CD14-positive monocyte (primary cell): ENCODE data around the gene IFI27. TPM values are rescaled to one million over a fixed set of nuclear protein-coding genes. Genes with fewer than 3 reads are reported as not detected.
A peak's percentile ranks its signal among the peaks of the same experiment; 100 is the strongest.

Experiments
- DNase-seq, 3 donors: peaks; one replicate each; pipeline ENCODE4 v3.0.0-alpha.2; 2011 to 2022
- H2AFZ ChIP-seq: 2 replicates; pipeline ENCODE4 v1.6.0; 2012; ENCODE audit warnings: mild to moderate bottlenecking, low read depth, low read length, inconsistent platforms; ENCODE audit not compliant: insufficient read depth, poor library complexity, severe bottlenecking
- H3K27ac ChIP-seq, 2 donors: 1 replicate in 1 of 2; 2 replicates in 1 of 2; pipeline ENCODE4 v1.5.1; 2012 to 2013; ENCODE audit warnings: low read length in 2 of 2, control low read depth in 1 of 2, inconsistent platforms in 1 of 2, low read depth in 1 of 2, mild to moderate bottlenecking in 1 of 2
- H3K27me3 ChIP-seq, 2 donors: one replicate each; pipeline versions ENCODE4 v1.6.0 to v1.6.1; 2011 to 2013; ENCODE audit warnings: low read length in 2 of 2; ENCODE audit not compliant: control insufficient read depth in 2 of 2, insufficient read depth in 2 of 2
- H3K36me3 ChIP-seq, 2 donors: replicated peaks in 1 of 2; 1 replicate in 1 of 2; 2 replicates in 1 of 2; pipeline versions ENCODE4 v1.5.1 to v1.6.1; 2012 to 2013; ENCODE audit warnings: low read length in 2 of 2, control low read depth in 1 of 2, inconsistent platforms in 1 of 2, mild to moderate bottlenecking in 1 of 2; ENCODE audit not compliant: insufficient read depth in 2 of 2, control insufficient read depth in 1 of 2
- H3K4me1 ChIP-seq, 2 donors: 1 replicate in 1 of 2; 2 replicates in 1 of 2; pipeline versions ENCODE4 v1.5.1 to v1.6.1; 2012 to 2013; ENCODE audit warnings: low read length in 2 of 2, control low read depth in 1 of 2, inconsistent platforms in 1 of 2, mild to moderate bottlenecking in 1 of 2, moderate library complexity in 1 of 2; ENCODE audit not compliant: insufficient read depth in 2 of 2, control insufficient read depth in 1 of 2
- H3K4me2 ChIP-seq: replicated peaks from 2 replicates; pipeline ENCODE3; 2012; ENCODE audit warnings: low read length, moderate library complexity, mild to moderate bottlenecking; ENCODE audit not compliant: poor library complexity, severe bottlenecking; ENCODE audit errors: extremely low read depth
- H3K4me3 ChIP-seq, 3 experiments: fragments of 200-600 bp in 1 of 3; sonication (generic) in 1 of 3; replicated peaks in 1 of 3; 1 replicate in 2 of 3; 2 replicates in 1 of 3; pipeline ENCODE4 v1.5.1; 2011 to 2013; ENCODE audit warnings: low read length in 3 of 3, mild to moderate bottlenecking in 3 of 3, control low read depth in 2 of 3, low read depth in 2 of 3, inconsistent platforms in 1 of 3, moderate library complexity in 1 of 3
- H3K79me2 ChIP-seq: 2 replicates; pipeline ENCODE4 v1.6.0; 2012; ENCODE audit warnings: mild to moderate bottlenecking, control low read depth, inconsistent platforms, low read length, moderate library complexity; ENCODE audit not compliant: insufficient read depth
- H3K9ac ChIP-seq: 2 replicates; pipeline ENCODE4 v1.6.0; 2017; ENCODE audit warnings: low read length, mild to moderate bottlenecking; ENCODE audit not compliant: insufficient read depth, poor library complexity, severe bottlenecking
- H3K9me3 ChIP-seq, 2 donors: replicated peaks in 1 of 2; 1 replicate in 1 of 2; 2 replicates in 1 of 2; pipeline versions ENCODE4 v1.5.1 to v1.6.1; 2012 to 2013; ENCODE audit warnings: low read length in 2 of 2, control low read depth in 1 of 2; ENCODE audit not compliant: control insufficient read depth in 1 of 2, insufficient read depth in 1 of 2
- H4K20me1 ChIP-seq: 2 replicates; pipeline ENCODE4 v1.6.0; 2012; ENCODE audit warnings: mild to moderate bottlenecking, low read length, control low read depth, moderate library complexity; ENCODE audit not compliant: insufficient read depth
- H3K27ac Mint-ChIP-seq, 7 donors: one replicate each; pipeline ENCODE4 v1.8.0; 2020; ENCODE audit warnings: mild to moderate bottlenecking in 7 of 7, mixed read lengths in 7 of 7, moderate library complexity in 6 of 7, inconsistent platforms in 2 of 7
- H3K27me3 Mint-ChIP-seq, 3 donors: one replicate each; pipeline ENCODE4 v1.8.0; 2021 to 2022; ENCODE audit warnings: low read depth in 3 of 3, mild to moderate bottlenecking in 3 of 3, mixed read lengths in 3 of 3, moderate library complexity in 3 of 3, inconsistent platforms in 1 of 3
- H3K36me3 Mint-ChIP-seq, 2 donors: one replicate each; pipeline ENCODE4 v1.8.0; 2020; ENCODE audit warnings: mixed read lengths in 2 of 2, inconsistent platforms in 1 of 2, mild to moderate bottlenecking in 1 of 2
- H3K4me1 Mint-ChIP-seq: one replicate; pipeline ENCODE4 v1.8.0; 2020; ENCODE audit warnings: mild to moderate bottlenecking, mixed read lengths
- H3K4me3 Mint-ChIP-seq, 2 donors: one replicate each; pipeline ENCODE4 v1.8.0; 2020; ENCODE audit warnings: mild to moderate bottlenecking in 2 of 2, mixed read lengths in 2 of 2, moderate library complexity in 1 of 2
- H3K9me3 Mint-ChIP-seq, 7 donors: one replicate each; pipeline ENCODE4 v1.8.0; 2020 to 2022; ENCODE audit warnings: mixed read lengths in 7 of 7, mild to moderate bottlenecking in 6 of 7, moderate library complexity in 6 of 7, inconsistent platforms in 2 of 7
- CTCF ChIP-seq: fragments of 200-600 bp; IDR thresholded peaks from one replicate; pipeline ENCODE4 v1.8.0; 2022; ENCODE audit warnings: antibody characterized with exemption, mild to moderate bottlenecking
- WGBS: methylation state at CpG from one replicate; pipeline ENCODE4 v1.1.5; 2013; ENCODE audit warnings: missing lambda C conversion rate; ENCODE audit not compliant: insufficient coverage; 5-methylcytosine and 5-hydroxymethylcytosine counted together
- intact Hi-C, 2 donors: fragments of 100-400 bp; cut with micrococcal nuclease; formaldehyde crosslinking; loops; one replicate each; pipeline versions ENCODE4 v1.15.0 to v1.15.1; 2023
- polyA plus RNA-seq, 3 donors: library from polyadenylated mRNA; depleted of rRNA in 1 of 3; unstranded in 2 of 3; stranded (reverse) in 1 of 3; fragments of 300-500 nt in 2 of 3; fragments of >200 nt in 1 of 3; fragmentation: Illumina TruSeq in 2 of 3; gene quantifications; 1 replicate in 2 of 3; 2 replicates in 1 of 3; pipeline ENCODE4 v1.2.3, GENCODE V29; 2012 to 2021

Gene IFI27
- polyA plus RNA-seq, 3 donors = 3.0 to 3.9 (median 3.3) TPM

GRCh38 chr14:94164685-94165431 lies 54.3 kb downstream of the IFI27 start:
- intact Hi-C loops = no loop called here
- H3K36me3 ChIP-seq = no peaks in the 10 kb centered on the region
- no peaks in the 10 kb centered on the region for H4K20me1 ChIP-seq
- Mint-ChIP-seq H3K9me3 (peaks cover 0 to 3% (median 0%) of the 10 kb centered on the region in 7 donors), H3K27me3 (peaks cover 0 to 1% (median 0%) of the 10 kb centered on the region in 3 donors), H3K27ac (no peak overlapping the region), H3K4me3 (peak overlapping the region in 1 of 2 donors; percentile 2), H3K36me3 (no peaks in the 10 kb centered on the region), H3K4me1 (peaks cover 44% of the 10 kb centered on the region)
- peaks cover 26 to 30% of the 10 kb centered on the region in 2 donors for H3K4me1 ChIP-seq
- WGBS = 82% methylated on average over 18 of the region's 26 CpGs
- no peak overlapping the region for H3K4me2 ChIP-seq
- no peak for TF ChIP-seq CTCF
- H3K79me2 ChIP-seq = no peaks in the 10 kb centered on the region
- DNase-seq = no peak
- H3K9ac ChIP-seq = no peak overlapping the region
- H3K27me3 ChIP-seq = no peaks in the 10 kb centered on the region
- no peak overlapping the region for H3K27ac ChIP-seq
- no peaks in the 10 kb centered on the region for H3K9me3 ChIP-seq
- no peak overlapping the region for H2AFZ ChIP-seq
- H3K4me3 ChIP-seq = no peak overlapping the region

- Mint-ChIP-seq H3K4me3 (no peak overlapping the region), H3K9me3 (peaks cover 0 to 3% (median 0%) of the 10 kb centered on the region in 7 donors), H3K27me3 (peaks cover 0 to 2% (median 2%) of the 10 kb centered on the region in 3 donors), H3K27ac (no peak overlapping the region), H3K4me1 (peaks cover 41% of the 10 kb centered on the region), H3K36me3 (no peaks in the 10 kb centered on the region)
- TF ChIP-seq CTCF = no peak
- Histone ChIP-seq H2AFZ (no peak overlapping the region), H4K20me1 (no peaks in the 10 kb centered on the region), H3K4me2 (no peak overlapping the region), H3K9ac (no peak overlapping the region), H3K79me2 (no peaks in the 10 kb centered on the region), H3K27me3 (no peaks in the 10 kb centered on the region), H3K4me3 (no peak overlapping the region), H3K4me1 (peaks cover 24 to 25% of the 10 kb centered on the region in 2 donors), H3K36me3 (no peaks in the 10 kb centered on the region), H3K27ac (no peak overlapping the region), H3K9me3 (no peaks in the 10 kb centered on the region)
- intact Hi-C loops = no loop called here
- WGBS = 100% methylated on average over 2 of the region's 3 CpGs
- no peak for DNase-seq
Observed at GRCh38 chr14:94165744-94166143, 55.2 kb downstream of the IFI27 start.

Other genes with a start within 250 kb of the IFI27 start
- not detected for gene FAM181A, start 183.4 kb upstream of the IFI27 start, polyA plus RNA-seq
- gene ASB2, start 134.2 kb upstream of the IFI27 start, polyA plus RNA-seq = 1 to 10 TPM in 2 of 3 donors, under 1 TPM in 1; 0.25 to 2.5 (median 1.4) TPM
- not detected for gene CCDC197, start 113.4 kb upstream of the IFI27 start, polyA plus RNA-seq
- gene OTUB2, start 84.4 kb upstream of the IFI27 start, polyA plus RNA-seq = under 1 TPM; 0.25 to 0.95 (median 0.28) TPM
- gene DDX24, start 29.5 kb upstream of the IFI27 start, polyA plus RNA-seq = 10 to 100 TPM; 51.2 to 68.0 (median 53.8) TPM
- gene IFI27L1, start 29.4 kb upstream of the IFI27 start, polyA plus RNA-seq = 1 to 10 TPM; 2.1 to 3.1 (median 2.2) TPM
- gene IFI27L2, start 18.9 kb downstream of the IFI27 start, polyA plus RNA-seq = 100 to 1,000 TPM in 1 of 3 donors, 10 to 100 TPM in 2; 55.4 to 156 (median 96.1) TPM
- gene PPP4R4, start 63.6 kb downstream of the IFI27 start, polyA plus RNA-seq = under 1 TPM in 1 of 3 donors, not detected in 2; 0.08 TPM
- not detected for gene SERPINA10, start 182.5 kb downstream of the IFI27 start, polyA plus RNA-seq
- gene SERPINA6, start 212.6 kb downstream of the IFI27 start, polyA plus RNA-seq = not detected